ENCODE data around the gene CNTD1.
"Not testable (repeated sequence)": the region's sequence is repeated elsewhere in the genome, so short reads cannot be mapped to it uniquely, and the experiment has no call there.

The CNTD1 gene

GRCh38 chr17:42844761-42845555 is 46.3 kb downstream of the CNTD1 start:
- DNase-seq (ENCODE audit: low read depth in 3 of 3, low spot score in 1 of 3) = no peak

GRCh38 chr17:42845556-42845917 is 46.9 kb downstream of the CNTD1 start:
- DNase-seq (ENCODE audit: low read depth in 3 of 3, low spot score in 1 of 3) = no peak

- DNase-seq (ENCODE audit: low read depth in 3 of 3, low spot score in 1 of 3) = no peak
Measured at GRCh38 chr17:42845918-42846593, 47.4 kb downstream of the CNTD1 start.

- DNase-seq (ENCODE audit: low read depth in 3 of 3, low spot score in 1 of 3) = no peak
Measured at GRCh38 chr17:42846594-42847280, 48.1 kb downstream of the CNTD1 start.

DNA sequence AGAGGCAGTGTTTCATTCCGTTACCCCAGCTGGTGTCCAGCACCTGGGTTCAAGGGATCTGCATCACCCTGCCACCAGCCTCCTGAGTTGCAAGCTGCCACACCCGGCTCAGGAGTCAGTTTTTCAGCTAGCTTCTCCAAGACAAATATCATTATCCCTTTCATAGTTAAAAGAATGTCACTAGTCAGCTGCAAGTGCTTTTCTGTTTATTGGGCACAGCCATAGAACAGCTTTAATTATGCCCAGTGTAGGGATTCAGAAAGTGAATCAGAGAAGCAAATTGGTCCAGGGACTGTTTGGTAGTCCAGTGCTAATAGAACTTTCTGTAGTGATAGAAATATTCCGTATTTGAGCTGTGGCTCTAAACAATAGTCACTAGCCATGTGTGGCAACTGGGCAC is 49.4 kb downstream of the CNTD1 start:
- DNase-seq (ENCODE audit: low read depth in 3 of 3, low spot score in 1 of 3) = no peak

- no peak for DNase-seq (ENCODE audit: low read depth in 3 of 3, low spot score in 1 of 3)
Measured at GRCh38 chr17:42849031-42849430, 50.4 kb downstream of the CNTD1 start.

DNA sequence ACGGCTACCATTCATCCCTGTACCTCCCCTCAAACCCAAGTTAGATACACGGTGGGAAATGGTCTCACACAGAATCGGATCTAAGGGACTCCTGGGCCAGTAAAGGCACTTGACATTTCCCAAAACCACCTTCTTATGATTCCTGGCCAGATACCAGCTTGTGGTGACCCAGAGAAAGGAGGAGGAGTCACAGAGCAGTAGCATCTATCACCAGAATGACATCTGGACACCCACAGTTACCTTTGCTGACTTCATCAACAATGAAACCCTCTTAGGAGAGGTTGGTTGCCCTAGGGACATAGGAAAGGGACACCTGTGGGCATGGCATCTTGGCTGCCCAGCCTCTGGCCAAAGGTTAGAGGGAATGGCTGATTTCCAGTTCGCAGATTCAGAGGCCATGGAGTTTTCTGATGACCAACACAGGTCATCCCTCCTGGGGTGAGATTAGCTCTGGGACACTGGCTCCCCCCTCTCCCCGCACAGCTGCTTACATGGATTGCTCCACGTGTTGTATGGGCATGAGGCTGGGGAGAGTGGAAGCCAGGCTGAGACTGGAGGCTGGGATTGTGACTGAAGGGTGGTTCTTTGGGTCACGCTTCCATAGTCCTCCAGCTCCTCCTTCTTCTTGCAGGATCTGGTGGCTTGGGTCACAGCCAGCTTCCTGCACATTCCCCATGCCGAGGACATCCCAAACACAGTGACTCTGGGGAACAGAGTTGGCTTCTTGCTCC is 51.0 kb downstream of the CNTD1 start:
- DNase-seq (ENCODE audit: low read depth in 3 of 3, low spot score in 1 of 3) = no peak

GRCh38 chr17:42850954-42851353 is 52.3 kb downstream of the CNTD1 start, which contains the start of gene AOC3:
Gene AOC3, plus strand, starts transcription at chr17:42851199. Its CDS starts 145 bp downstream, at chr17:42851344.
- DNase-seq (ENCODE audit: low read depth in 3 of 3, low spot score in 1 of 3) = no peak

DNA sequence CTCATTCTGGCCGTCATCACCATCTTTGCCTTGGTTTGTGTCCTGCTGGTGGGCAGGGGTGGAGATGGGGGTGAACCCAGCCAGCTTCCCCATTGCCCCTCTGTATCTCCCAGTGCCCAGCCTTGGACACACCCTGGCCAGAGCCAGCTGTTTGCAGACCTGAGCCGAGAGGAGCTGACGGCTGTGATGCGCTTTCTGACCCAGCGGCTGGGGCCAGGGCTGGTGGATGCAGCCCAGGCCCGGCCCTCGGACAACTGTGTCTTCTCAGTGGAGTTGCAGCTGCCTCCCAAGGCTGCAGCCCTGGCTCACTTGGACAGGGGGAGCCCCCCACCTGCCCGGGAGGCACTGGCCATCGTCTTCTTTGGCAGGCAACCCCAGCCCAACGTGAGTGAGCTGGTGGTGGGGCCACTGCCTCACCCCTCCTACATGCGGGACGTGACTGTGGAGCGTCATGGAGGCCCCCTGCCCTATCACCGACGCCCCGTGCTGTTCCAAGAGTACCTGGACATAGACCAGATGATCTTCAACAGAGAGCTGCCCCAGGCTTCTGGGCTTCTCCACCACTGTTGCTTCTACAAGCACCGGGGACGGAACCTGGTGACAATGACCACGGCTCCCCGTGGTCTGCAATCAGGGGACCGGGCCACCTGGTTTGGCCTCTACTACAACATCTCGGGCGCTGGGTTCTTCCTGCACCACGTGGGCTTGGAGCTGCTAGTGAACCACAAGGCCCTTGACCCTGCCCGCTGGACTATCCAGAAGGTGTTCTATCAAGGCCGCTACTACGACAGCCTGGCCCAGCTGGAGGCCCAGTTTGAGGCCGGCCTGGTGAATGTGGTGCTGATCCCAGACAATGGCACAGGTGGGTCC is 52.9 kb downstream of the CNTD1 start:
- not testable (repeated sequence) for DNase-seq (ENCODE audit: low read depth in 3 of 3, low spot score in 1 of 3)

- no peak for DNase-seq (ENCODE audit: low read depth in 3 of 3, low spot score in 1 of 3)
Measured at GRCh38 chr17:42852351-42852750, 53.7 kb downstream of the CNTD1 start.

GRCh38 chr17:42853004-42853403 is 54.3 kb downstream of the CNTD1 start:
- no peak for DNase-seq (ENCODE audit: low read depth in 3 of 3, low spot score in 1 of 3)

DNA sequence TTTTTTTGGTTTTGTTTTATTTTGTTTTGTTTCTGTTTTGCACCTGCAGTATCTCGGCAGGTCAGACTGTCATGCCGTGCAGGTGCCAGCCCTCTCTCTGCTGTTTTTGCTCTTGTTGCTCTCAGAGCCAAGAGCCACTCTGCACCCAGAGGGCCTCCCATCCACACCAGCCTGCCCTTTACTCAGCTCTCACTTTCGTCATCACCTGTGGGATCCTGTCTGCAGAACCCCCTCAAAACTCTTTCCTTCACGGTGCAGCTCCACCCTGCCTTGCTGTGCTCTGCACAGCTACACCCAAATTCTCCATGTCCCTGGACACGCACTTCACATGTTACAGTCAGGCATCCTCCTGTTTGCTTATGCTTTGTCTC is 54.9 kb downstream of the CNTD1 start:
- DNase-seq (ENCODE audit: low read depth in 3 of 3, low spot score in 1 of 3) = no peak

DNA sequence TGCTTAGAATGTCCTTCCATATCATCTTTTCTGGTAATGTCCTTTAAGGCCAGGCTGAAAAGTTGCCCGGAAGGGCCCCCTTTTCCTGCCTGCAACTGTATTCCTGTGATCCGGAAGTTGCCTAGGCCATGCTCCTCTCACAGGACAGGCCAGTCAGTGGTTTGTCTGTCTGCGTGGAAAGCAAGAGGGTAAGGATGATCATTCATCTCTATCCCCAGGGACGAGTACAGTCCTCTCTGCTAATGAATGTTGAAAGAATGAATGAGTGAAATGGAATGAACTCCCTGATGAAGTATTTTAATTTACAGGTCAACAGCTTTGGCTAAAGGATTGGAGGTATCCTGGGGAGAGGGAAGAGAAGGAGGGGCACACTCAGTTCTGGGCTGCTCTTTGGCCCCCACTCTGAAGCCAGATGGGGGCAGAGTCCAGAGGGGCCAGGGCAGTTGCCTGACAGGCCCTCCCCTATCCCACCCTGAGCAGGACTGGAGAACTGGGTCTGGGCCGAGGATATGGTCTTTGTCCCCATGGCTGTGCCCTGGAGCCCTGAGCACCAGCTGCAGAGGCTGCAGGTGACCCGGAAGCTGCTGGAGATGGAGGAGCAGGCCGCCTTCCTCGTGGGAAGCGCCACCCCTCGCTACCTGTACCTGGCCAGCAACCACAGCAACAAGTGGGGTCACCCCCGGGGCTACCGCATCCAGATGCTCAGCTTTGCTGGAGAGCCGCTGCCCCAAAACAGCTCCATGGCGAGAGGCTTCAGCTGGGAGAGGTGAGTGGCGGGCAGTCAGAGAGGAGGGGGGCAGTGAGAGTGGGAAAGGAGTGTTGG is 55.5 kb downstream of the CNTD1 start:
- no peak for DNase-seq (ENCODE audit: low read depth in 3 of 3, low spot score in 1 of 3)

DNA sequence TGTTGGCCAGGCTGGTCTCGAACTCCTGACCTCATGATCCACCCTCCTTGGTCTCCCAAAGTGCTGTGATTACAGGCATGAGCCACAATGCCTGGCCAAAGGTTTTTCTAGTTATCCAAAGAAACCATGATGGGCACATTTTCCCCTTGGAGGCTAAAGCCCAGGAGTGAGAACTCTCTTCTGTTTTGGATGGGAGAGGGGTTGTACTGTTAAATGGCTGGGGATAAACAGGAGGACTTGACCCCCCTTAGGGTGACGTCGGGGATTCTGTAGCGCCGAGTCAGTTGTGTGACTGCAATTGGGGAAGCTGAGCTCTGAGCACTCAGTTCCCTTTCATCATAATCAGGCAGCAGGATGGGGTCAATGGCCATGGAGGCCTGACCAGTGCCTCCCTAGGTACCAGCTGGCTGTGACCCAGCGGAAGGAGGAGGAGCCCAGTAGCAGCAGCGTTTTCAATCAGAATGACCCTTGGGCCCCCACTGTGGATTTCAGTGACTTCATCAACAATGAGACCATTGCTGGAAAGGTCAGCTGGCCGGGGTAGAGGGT is 56.5 kb downstream of the CNTD1 start:
- no peak for DNase-seq (ENCODE audit: low read depth in 3 of 3, low spot score in 1 of 3)

DNA sequence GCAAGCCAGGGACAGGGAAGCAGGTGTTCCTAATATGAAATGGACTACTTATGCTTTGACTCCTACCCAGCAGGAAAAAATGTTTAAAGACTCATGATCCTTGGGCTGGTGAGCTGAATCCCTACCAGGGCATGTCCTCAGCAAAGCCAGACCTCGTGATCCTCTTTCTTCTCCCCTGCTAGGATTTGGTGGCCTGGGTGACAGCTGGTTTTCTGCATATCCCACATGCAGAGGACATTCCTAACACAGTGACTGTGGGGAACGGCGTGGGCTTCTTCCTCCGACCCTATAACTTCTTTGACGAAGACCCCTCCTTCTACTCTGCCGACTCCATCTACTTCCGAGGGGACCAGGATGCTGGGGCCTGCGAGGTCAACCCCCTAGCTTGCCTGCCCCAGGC is 57.4 kb downstream of the CNTD1 start:
- not testable (repeated sequence) for DNase-seq (ENCODE audit: low read depth in 3 of 3, low spot score in 1 of 3)

DNA sequence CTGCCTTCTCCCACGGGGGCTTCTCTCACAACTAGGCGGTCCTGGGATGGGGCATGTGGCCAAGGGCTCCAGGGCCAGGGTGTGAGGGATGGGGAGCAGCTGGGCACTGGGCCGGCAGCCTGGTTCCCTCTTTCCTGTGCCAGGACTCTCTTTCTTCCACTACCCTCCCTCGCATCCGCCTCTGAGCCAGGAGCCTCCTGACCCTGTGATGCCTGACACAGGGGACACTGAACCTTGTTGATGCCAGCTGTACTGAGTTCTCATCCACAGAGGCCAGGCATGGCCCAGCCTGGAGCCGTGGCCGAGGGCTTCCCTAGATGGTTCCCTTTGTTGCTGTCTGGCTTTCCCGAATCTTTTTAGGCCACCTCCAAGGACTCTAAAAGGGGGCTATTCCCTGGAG is 57.9 kb downstream of the CNTD1 start:
- DNase-seq (ENCODE audit: low read depth in 3 of 3, low spot score in 1 of 3) = not testable (repeated sequence)

DNA sequence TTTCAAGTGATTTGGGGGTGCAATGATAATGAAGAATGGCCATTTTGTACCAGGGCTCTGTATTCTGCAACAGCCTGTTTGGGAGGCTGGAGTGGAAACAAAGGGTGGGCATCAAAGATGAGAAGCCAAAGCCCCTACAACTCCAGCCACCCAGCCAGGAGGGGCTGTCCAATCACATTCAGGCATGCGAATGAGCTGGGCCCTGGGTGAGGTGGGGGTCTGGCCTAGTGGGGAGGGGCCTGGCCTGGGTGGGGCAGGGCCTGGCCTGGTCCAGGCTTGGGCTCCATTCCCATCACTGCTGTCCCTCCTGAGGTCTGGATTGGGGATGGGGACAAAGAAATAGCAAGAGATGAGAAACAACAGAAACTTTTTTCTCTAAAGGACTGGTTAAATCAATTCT is 58.7 kb downstream of the CNTD1 start:
- no peak for DNase-seq (ENCODE audit: low read depth in 3 of 3, low spot score in 1 of 3)

Measured in stimulated activated CD4-positive, alpha-beta T cell treated with anti-CD3 and anti-CD28 coated beads, TNF-alpha, amount 100 ng/mL, for 1 hour (primary cell).